Measurements from ENCODE around the gene WDR41. TPM values are rescaled to one million over a fixed set of nuclear protein-coding genes. Genes with fewer than 3 reads are reported as not detected.

WDR41 gene, protein sequence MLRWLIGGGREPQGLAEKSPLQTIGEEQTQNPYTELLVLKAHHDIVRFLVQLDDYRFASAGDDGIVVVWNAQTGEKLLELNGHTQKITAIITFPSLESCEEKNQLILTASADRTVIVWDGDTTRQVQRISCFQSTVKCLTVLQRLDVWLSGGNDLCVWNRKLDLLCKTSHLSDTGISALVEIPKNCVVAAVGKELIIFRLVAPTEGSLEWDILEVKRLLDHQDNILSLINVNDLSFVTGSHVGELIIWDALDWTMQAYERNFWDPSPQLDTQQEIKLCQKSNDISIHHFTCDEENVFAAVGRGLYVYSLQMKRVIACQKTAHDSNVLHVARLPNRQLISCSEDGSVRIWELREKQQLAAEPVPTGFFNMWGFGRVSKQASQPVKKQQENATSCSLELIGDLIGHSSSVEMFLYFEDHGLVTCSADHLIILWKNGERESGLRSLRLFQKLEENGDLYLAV
- total RNA-seq: 10 to 100 TPM; 39.3 to 59.2 (median 49.2) TPM

DNA sequence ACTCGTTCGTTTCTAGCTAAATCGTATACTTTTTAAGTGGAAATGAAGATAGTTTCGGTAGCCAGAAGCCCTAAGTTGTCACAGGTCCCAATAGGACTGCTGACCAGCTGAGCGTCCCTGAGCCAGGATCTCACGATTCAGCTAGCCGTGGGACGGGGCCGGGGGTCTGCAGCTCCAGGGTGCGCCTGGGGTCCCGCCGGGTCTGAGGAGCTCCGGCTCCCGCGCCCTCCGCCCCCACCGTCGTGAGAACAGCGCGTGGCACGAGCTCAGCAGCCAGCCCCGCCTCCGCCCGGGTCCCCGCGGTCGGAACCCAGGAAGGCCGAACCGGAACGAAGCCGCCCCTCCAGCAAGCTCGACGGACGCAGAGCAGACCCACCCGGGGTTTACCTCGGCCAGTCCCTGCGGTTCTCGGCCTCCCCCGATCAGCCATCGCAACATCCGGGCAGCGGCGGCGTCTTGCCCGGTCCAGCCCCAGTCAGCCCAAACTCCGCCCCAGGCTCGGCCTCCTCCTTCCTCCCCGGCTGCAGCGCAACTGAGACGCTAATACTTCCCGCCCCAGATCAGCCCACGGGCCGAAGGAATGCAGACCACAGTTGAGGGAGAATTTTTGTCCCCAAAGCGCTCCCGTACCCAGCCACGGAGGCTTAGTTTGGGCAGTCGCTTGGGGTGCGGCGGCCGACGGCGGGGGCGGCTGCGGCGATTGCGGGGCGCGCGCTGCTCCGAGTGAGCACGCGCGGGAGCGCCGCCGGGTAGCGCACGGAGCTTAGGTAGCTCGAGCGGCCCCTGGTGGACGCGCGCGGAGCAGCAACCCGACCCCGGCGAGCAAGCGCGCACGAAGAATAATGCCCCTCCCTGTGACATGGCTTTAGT is at the start of gene WDR41:
Gene WDR41 (minus strand): TSS at position 534 of the 870 bp plus-strand sequence. CDS start 96 bp downstream, at position 438.
- Histone ChIP-seq H3K36me3 (peaks cover 0 to 10% (median 0%) of the 10 kb centered on the region in 3 donors), H3K27me3 (no peaks in the 10 kb centered on the region), H3K27ac (peak within 1 kb of the TSS; percentile 85 to 98 (median 96)), H3K4me3 (peak within 1 kb of the TSS; percentile 54 to 88 (median 68)), H3K9me3 (no peaks in the 10 kb centered on the region), H3K4me1 (peaks cover 0 to 27% (median 0%) of the 10 kb centered on the region in 4 donors)
- WGBS, 2 donors: 0 to 1% methylated on average over 45 to 65 of the region's 90 CpGs
- peak; percentile 76 to 85 for DNase-seq (ENCODE audit: low spot score in 2 of 2)
- peak; percentile 42 to 61 for TF ChIP-seq POLR2A (IDR thresholded peaks at IDR 0.05)
- TF ChIP-seq EP300 (IDR thresholded peaks at IDR 0.05): peak; percentile 21 to 93
- TF ChIP-seq, protein P1, sequence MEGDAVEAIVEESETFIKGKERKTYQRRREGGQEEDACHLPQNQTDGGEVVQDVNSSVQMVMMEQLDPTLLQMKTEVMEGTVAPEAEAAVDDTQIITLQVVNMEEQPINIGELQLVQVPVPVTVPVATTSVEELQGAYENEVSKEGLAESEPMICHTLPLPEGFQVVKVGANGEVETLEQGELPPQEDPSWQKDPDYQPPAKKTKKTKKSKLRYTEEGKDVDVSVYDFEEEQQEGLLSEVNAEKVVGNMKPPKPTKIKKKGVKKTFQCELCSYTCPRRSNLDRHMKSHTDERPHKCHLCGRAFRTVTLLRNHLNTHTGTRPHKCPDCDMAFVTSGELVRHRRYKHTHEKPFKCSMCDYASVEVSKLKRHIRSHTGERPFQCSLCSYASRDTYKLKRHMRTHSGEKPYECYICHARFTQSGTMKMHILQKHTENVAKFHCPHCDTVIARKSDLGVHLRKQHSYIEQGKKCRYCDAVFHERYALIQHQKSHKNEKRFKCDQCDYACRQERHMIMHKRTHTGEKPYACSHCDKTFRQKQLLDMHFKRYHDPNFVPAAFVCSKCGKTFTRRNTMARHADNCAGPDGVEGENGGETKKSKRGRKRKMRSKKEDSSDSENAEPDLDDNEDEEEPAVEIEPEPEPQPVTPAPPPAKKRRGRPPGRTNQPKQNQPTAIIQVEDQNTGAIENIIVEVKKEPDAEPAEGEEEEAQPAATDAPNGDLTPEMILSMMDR (IDR thresholded peaks at IDR 0.05): peak; percentile 94 to 99 (median 97)

- no peaks in the 10 kb centered on the region for H3K36me3 ChIP-seq
- TF ChIP-seq POLR2A (IDR thresholded peaks at IDR 0.05) (no peak), EP300 (IDR thresholded peaks at IDR 0.05) (no peak)
- TF ChIP-seq, protein P1 (IDR thresholded peaks at IDR 0.05): no peak
- H3K27me3 ChIP-seq: no peaks in the 10 kb centered on the region
- no peak for DNase-seq (ENCODE audit: low spot score in 2 of 2)
- 65 to 72% methylated on average over 3 of the region's 3 CpGs for WGBS, 2 donors
- H3K9me3 ChIP-seq: no peaks in the 10 kb centered on the region
- H3K4me3 ChIP-seq: no peak overlapping the region
- H3K27ac ChIP-seq: no peak overlapping the region
- H3K4me1 ChIP-seq: no peaks in the 10 kb centered on the region
These were observed 39.2 kb upstream of the WDR41 start for GRCh38 chr5:77531297-77531696.

- 74 to 77% methylated on average over 2 of the region's 2 CpGs for WGBS, 2 donors
- H3K4me1 ChIP-seq: no peaks in the 10 kb centered on the region
- no peak for DNase-seq (ENCODE audit: low spot score in 2 of 2)
- H3K36me3 ChIP-seq: no peaks in the 10 kb centered on the region
- H3K4me3 ChIP-seq: no peak overlapping the region
- H3K9me3 ChIP-seq: no peaks in the 10 kb centered on the region
- H3K27me3 ChIP-seq: no peaks in the 10 kb centered on the region
- TF ChIP-seq EP300 (IDR thresholded peaks at IDR 0.05) (no peak), POLR2A (IDR thresholded peaks at IDR 0.05) (no peak)
- TF ChIP-seq, protein P1 (IDR thresholded peaks at IDR 0.05): no peak
- H3K27ac ChIP-seq: no peak overlapping the region
These were observed 26.2 kb upstream of the WDR41 start for GRCh38 chr5:77518304-77518703.

DNA sequence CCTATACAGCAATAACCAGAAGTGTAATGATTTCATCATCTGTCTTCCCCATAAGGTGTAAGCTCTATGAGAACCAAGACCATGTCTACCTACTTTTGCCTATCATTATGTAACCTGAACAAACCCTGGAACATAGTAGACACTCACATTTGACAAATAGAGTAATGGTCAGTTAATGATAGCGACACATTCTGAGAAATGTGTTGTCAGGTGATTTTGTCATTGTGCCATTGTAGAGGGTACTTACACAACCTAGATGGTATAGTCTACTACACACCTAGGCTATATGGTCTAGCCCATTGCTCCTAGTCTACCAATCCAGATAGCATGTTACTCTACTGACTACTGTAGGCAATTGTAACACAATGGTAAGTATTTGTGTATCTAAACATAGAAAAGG is 22.3 kb upstream of the WDR41 start:
- Histone ChIP-seq H3K4me3 (no peak overlapping the region), H3K9me3 (no peaks in the 10 kb centered on the region), H3K4me1 (no peaks in the 10 kb centered on the region), H3K27ac (no peak overlapping the region), H3K27me3 (no peaks in the 10 kb centered on the region), H3K36me3 (no peaks in the 10 kb centered on the region)
- TF ChIP-seq, protein P1 (IDR thresholded peaks at IDR 0.05): no peak
- TF ChIP-seq EP300 (IDR thresholded peaks at IDR 0.05) (no peak), POLR2A (IDR thresholded peaks at IDR 0.05) (no peak)
- 97 to 100% methylated on average over 1 of the region's 1 CpG for WGBS, 2 donors
- no peak for DNase-seq (ENCODE audit: low spot score in 2 of 2)

Data from tibial nerve (tissue), 4 donors.